ENCODE data around the gene GALNT7. TPM values are rescaled to one million over a fixed set of nuclear protein-coding genes. Genes with fewer than 3 reads are reported as not detected.

GALNT7 gene
- polyA plus RNA-seq, 3 donors = 12.3 to 29.0 (median 19.7) TPM

- H3K27me3 ChIP-seq (ENCODE audit: control insufficient read depth in 2 of 2, insufficient read depth in 2 of 2, low read length in 2 of 2) = no peaks in the 10 kb centered on the region
- no peak overlapping the region for H3K27ac ChIP-seq (ENCODE audit: low read depth in 1 of 2, low read length in 2 of 2)
- H3K9me3 ChIP-seq (replicated peaks in 1 of 2; ENCODE audit: control insufficient read depth in 1 of 2, insufficient read depth in 1 of 2, low read length in 2 of 2) = peaks cover 9% of the 10 kb centered on the region in 2 donors
- Mint-ChIP-seq H3K9me3 (peaks cover 5 to 12% (median 9%) of the 10 kb centered on the region in 7 donors), H3K27ac (no peak overlapping the region), H3K36me3 (peaks cover 14 to 31% of the 10 kb centered on the region in 2 donors), H3K4me1 (no peaks in the 10 kb centered on the region), H3K27me3 (ENCODE audit: low read depth in 3 of 3) (peaks cover 0 to 2% (median 1%) of the 10 kb centered on the region in 3 donors), H3K4me3 (no peak overlapping the region)
- WGBS (ENCODE audit: insufficient coverage) = 100% methylated on average over 2 of the region's 5 CpGs
- TF ChIP-seq CTCF (IDR thresholded peaks at IDR 0.05) = no peak
- H3K4me2 ChIP-seq (replicated peaks; ENCODE audit: extremely low read depth, low read length, poor library complexity, severe bottlenecking) = no peak overlapping the region
- peaks cover 27% of the 10 kb centered on the region for H4K20me1 ChIP-seq (ENCODE audit: insufficient read depth, low read length)
- intact Hi-C loops (cut with micrococcal nuclease) = no loop called here
- no peak for DNase-seq
- peaks cover 9 to 36% of the 10 kb centered on the region in 2 donors for H3K36me3 ChIP-seq (replicated peaks in 1 of 2; ENCODE audit: control insufficient read depth in 1 of 2, insufficient read depth in 2 of 2, low read length in 2 of 2)
- no peak overlapping the region for H2AFZ ChIP-seq (ENCODE audit: insufficient read depth, low read depth, low read length, poor library complexity, severe bottlenecking)
- no peak overlapping the region for H3K4me3 ChIP-seq (replicated peaks in 1 of 3; ENCODE audit: low read depth in 2 of 3, low read length in 3 of 3)
- no peak overlapping the region for H3K9ac ChIP-seq (ENCODE audit: insufficient read depth, low read length, poor library complexity, severe bottlenecking)
- peaks cover 10% of the 10 kb centered on the region for H3K79me2 ChIP-seq (ENCODE audit: insufficient read depth, low read length)
- no peaks in the 10 kb centered on the region for H3K4me1 ChIP-seq (ENCODE audit: control insufficient read depth in 1 of 2, insufficient read depth in 2 of 2, low read length in 2 of 2)
These were observed 123.3 kb downstream of the GALNT7 start for GRCh38 chr4:173291899-173292298.

GRCh38 chr4:173293663-173294062 lies 125.1 kb downstream of the GALNT7 start:
- Mint-ChIP-seq H3K27ac (peak overlapping the region in 1 of 7 donors; percentile 1), H3K4me1 (no peaks in the 10 kb centered on the region), H3K4me3 (no peak overlapping the region), H3K27me3 (ENCODE audit: low read depth in 3 of 3) (peaks cover 0 to 1% (median 0%) of the 10 kb centered on the region in 3 donors), H3K36me3 (peaks cover 28 to 35% of the 10 kb centered on the region in 2 donors), H3K9me3 (no peaks in the 10 kb centered on the region)
- no peak overlapping the region for H2AFZ ChIP-seq (ENCODE audit: insufficient read depth, low read depth, low read length, poor library complexity, severe bottlenecking)
- no peak overlapping the region for H3K27ac ChIP-seq (ENCODE audit: low read depth in 1 of 2, low read length in 2 of 2)
- H3K9me3 ChIP-seq (replicated peaks in 1 of 2; ENCODE audit: control insufficient read depth in 1 of 2, insufficient read depth in 1 of 2, low read length in 2 of 2) = no peaks in the 10 kb centered on the region
- 95% methylated on average over 5 of the region's 7 CpGs for WGBS (ENCODE audit: insufficient coverage)
- intact Hi-C loops (cut with micrococcal nuclease) = no loop called here
- H3K9ac ChIP-seq (ENCODE audit: insufficient read depth, low read length, poor library complexity, severe bottlenecking) = no peak overlapping the region
- H3K4me1 ChIP-seq (ENCODE audit: control insufficient read depth in 1 of 2, insufficient read depth in 2 of 2, low read length in 2 of 2) = no peaks in the 10 kb centered on the region
- no peak for TF ChIP-seq CTCF (IDR thresholded peaks at IDR 0.05)
- DNase-seq = no peak
- H3K27me3 ChIP-seq (ENCODE audit: control insufficient read depth in 2 of 2, insufficient read depth in 2 of 2, low read length in 2 of 2) = no peaks in the 10 kb centered on the region
- peaks cover 22 to 47% of the 10 kb centered on the region in 2 donors for H3K36me3 ChIP-seq (replicated peaks in 1 of 2; ENCODE audit: control insufficient read depth in 1 of 2, insufficient read depth in 2 of 2, low read length in 2 of 2)
- no peak overlapping the region for H3K4me2 ChIP-seq (replicated peaks; ENCODE audit: extremely low read depth, low read length, poor library complexity, severe bottlenecking)
- peaks cover 23% of the 10 kb centered on the region for H4K20me1 ChIP-seq (ENCODE audit: insufficient read depth, low read length)
- H3K4me3 ChIP-seq (replicated peaks in 1 of 3; ENCODE audit: low read depth in 2 of 3, low read length in 3 of 3) = no peak overlapping the region
- H3K79me2 ChIP-seq (ENCODE audit: insufficient read depth, low read length) = peaks cover 7% of the 10 kb centered on the region
